LNCAP (cell line): Measurements from ENCODE around the gene EML1.

Source experiments
- TF ChIP-seq, protein P1 (sequence below): fragments of 450-650 bp; IDR thresholded peaks from 2 replicates; pipeline ENCODE4 v1.5.1; 2017; ENCODE audit warnings: mild to moderate bottlenecking

The EML1 gene

DNA sequence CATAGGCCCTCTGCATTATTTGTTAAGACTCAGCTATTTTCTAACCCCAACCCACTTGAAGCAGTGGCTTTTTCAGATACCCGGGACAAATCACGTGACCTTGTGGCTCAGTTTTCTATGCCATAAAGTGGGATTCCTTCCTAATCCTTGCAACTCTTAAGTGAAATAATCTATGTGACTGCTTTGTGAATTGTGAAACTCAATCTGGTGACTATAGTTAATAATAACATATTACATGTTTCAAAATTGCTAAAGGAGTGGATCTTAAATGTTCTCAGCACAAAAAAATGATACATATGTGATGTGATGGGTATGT, 17.3 kb downstream of the EML1 start:
- TF ChIP-seq, protein P1, sequence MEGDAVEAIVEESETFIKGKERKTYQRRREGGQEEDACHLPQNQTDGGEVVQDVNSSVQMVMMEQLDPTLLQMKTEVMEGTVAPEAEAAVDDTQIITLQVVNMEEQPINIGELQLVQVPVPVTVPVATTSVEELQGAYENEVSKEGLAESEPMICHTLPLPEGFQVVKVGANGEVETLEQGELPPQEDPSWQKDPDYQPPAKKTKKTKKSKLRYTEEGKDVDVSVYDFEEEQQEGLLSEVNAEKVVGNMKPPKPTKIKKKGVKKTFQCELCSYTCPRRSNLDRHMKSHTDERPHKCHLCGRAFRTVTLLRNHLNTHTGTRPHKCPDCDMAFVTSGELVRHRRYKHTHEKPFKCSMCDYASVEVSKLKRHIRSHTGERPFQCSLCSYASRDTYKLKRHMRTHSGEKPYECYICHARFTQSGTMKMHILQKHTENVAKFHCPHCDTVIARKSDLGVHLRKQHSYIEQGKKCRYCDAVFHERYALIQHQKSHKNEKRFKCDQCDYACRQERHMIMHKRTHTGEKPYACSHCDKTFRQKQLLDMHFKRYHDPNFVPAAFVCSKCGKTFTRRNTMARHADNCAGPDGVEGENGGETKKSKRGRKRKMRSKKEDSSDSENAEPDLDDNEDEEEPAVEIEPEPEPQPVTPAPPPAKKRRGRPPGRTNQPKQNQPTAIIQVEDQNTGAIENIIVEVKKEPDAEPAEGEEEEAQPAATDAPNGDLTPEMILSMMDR: no peak

DNA sequence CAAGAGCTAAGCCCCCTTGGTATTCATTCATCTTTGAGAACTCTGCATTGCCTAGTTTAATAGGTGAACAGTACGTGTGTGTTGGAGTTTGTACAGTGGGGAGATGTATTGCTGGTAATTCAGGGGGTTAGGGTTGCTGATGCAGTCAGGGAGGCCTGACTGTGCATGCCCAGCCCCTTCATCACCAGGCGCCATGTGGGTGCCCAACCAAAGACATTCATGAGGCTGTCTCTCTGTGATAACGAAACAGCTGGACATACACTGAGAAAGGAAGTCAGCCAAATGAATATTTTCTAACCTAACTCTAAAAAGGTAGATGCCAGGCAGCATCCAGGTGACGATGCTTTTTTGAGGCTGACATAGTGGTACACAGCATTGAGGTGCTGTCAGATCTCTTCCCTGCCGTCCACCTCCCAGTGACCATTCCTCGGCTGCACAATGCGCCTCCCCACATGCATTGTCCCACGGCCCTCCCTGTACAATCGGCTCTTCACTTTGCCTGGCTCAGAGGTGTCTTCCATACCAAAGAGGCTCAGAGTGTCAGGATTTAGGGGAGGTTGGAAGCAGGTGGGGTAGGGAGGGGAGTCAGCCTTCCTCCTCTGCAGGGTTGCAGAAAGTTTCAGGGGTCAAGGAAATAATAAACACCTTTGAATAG, 19.0 kb downstream of the EML1 start:
- TF ChIP-seq, protein P1: no peak

DNA sequence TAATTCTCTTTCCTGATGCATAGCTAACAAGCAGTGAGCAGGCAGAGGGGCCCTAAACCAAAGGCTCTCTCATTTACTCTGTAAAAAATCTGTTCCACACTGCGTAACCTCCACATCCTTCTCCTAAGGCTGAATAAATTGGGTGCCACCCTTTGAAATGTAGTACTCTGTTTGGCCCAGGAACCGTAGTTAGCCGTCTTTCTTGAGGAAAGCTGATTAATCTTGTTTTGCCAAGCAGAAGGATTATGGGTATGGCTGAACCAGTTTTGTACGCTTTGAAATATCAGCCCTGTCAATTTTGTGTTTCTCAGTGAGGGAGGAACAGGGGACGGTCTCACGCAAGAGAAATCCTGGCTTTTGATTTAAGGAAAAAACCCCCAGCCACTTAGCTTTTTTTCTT, 19.7 kb downstream of the EML1 start:
- TF ChIP-seq, protein P1: no peak

DNA sequence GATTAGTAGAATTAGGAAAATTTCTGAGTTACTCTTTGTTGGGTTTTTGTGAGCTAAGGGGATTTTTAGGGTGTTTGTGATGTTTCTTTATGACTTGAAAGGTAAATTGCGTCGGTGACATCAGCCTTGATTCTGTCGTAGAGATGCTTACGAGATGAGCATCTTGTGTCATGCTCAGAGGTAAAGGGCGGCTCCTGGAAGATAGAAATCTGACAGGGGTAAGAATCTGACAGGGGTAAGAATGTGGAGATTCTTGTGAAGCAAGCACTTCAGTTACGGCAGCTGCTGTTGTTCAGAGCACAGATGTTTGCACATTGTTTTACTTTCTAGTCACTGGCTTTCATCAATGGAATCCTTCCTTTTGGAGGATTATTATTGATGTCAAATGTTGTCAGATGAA, 22.5 kb downstream of the EML1 start:
- TF ChIP-seq, protein P1: no peak

DNA sequence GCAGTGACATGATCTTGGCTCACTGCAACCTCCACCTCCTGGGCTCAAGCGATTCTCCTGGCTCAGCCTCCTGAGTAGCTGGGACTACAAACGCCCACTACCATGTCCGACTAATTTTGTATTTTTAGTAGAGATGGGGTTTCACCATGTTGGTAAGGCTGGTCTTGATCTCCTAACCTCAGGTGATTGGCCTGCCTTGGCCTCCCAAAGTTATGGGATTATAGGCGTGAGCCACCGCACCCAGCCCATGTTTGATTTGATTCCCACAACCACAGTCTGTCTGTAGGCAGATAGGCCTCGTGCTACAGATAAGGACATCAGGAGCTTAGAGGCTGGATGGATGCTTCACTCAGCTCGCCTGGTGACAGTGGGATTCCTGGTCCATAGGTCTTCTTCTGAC, 23.0 kb downstream of the EML1 start:
- TF ChIP-seq, protein P1: no peak

DNA sequence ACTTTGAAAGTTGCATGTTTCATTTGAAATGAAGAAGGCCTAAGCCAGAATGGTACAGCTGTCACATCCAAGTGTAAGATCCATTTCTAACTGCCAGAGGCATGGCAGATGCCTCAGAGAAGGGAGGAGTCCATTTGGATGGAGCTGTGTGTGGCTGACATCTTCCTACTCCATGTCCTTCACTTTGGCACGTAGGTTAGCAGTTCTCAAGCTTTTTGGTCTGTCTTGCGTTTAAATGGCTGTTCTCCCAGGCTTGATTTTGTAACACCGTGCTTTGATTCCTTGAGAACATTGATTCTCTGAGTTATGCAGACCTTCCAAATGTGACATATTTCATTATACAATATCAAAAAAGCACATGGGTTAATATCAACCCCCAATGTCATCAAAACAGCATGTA, 23.4 kb downstream of the EML1 start:
- TF ChIP-seq, protein P1: no peak

DNA sequence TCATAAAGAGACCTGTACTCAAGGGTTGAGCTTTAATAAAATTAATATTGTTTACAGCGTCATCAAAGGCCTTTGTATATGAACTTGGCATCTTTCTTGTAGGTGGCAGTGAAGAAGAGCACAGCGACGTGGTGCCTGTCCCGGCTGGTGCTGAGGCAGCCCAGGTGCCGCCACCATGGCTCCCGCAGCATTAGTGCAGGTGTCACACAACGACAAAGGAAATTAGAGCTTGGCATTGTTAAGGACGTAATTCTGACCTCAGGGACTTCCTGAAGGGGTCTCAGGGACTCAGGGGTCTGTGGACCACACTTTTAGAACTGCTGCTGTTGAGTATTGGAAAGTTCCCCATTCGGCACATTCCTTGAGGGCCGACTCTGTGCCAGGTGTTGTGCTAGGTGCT, 24.1 kb downstream of the EML1 start:
- TF ChIP-seq, protein P1: no peak

DNA sequence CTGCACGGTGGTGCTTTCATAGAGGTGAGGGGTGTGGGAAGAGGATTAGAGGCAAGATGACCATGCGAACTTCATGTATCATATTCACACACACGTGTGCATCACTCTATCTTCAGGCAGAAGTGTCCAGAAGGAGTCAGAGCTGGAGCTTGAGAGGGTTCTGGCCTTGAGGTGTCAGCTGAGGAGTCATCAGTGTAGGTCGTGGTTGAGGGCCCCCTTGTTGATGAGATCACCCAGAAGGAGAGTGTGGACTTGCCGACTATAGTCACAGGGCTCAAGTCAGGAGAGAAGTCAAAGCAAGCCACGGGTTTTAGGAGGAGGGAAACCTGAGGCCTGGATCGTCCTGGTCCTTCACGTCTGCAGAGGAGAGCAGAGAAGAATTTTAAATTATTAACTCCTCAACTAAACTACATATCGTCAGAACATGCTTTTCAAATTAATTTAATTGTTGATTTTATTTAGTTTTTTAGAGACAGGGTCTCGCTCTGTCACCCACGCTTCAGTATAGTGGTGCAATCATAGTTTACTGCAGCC, 25.4 kb downstream of the EML1 start:
- TF ChIP-seq, protein P1: no peak
